HG03064 (cell line): Measurements from ENCODE around the gene TMEM192.
"Not testable (repeated sequence)": the region's sequence is repeated elsewhere in the genome, so short reads cannot be mapped to it uniquely, and the experiment has no call there.

Experiments used
- ATAC-seq: cut with Tn5 transposase; IDR thresholded peaks from one replicate; pipeline ENCODE4 v1.9.1; 2021; ENCODE audit warnings: low read depth; ENCODE audit not compliant: unreplicated experiment

TMEM192 gene

DNA sequence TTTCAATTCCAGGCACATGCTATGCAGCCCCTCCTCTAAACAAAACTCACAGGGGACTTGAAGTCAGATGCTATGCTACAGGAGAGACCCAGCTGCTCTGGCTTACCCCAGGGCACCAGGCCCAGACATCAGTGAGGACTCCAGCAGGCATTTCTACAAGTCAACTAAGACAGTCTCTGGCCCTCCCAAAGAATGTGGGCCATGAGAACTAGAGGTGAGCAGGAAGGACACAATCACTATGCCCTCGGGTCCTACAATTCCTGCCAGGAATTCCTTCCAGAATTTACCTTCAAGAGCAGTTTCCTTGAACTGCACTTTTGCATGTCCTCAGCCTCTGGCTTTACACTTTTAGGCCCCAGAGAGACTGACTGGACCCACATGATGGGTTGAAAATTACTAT lies 17.4 kb downstream of the TMEM192 start:
- no peak for ATAC-seq

DNA sequence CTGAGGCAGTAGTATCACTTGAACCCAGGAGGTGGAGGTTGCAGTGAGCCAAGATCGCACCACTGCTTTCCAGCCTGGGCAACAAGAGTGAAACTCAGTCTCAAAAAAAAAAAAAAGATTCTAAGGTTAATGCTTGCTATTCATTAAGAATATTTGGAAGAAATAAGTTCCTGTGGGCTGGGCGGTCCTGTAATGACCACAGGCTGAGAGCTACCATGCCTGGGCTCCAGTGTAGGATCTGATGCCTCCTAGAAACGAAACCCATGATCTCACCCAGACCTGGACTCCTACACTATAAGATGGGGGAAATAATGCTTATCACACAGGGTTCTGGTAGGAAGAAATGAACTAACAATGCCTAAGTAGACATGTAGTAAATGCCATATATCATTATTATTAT lies 17.8 kb downstream of the TMEM192 start:
- ATAC-seq, result no peak

DNA sequence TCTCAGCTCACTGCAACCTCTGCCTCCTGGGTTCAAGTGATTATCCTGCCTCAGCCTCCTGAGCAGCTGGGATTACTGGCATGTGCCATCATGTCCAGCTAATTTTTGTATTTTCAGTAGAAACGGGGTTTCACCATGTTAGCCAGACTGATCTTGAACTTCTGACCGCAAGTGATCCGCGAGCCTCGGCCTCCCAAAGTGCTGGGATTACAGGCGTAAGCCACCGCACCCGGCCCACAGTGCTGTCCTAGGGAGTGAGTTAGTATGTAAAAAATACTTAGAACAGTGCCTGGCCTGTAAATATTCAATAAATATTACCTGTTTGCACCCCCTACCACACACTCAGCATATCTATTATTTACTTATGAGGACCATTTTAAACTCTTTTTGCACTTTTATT lies 20.5 kb downstream of the TMEM192 start:
- not testable (repeated sequence) for ATAC-seq

DNA sequence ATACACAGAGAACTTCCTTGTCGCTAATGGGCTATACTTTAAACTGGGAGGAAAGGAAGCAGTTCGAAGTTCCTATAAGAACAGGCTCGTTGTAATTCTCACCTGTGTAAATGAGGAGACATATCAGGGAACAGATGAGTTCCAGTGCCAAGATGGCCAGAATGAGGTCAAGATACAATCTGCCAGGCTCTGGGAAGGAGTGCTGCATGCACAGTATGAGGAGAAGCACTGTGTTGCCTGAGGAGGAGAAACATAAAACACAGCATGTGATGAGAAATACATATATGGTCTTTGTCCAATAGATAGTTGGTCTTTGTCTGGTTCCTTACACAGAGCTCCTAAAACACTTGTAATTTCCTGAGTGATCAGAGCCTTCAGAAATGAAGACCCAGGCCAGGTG lies 24.3 kb downstream of the TMEM192 start:
- no peak for ATAC-seq

- ATAC-seq, result no peak
Observed at GRCh38 chr4:165085946-165086345, 26.7 kb downstream of the TMEM192 start.

DNA sequence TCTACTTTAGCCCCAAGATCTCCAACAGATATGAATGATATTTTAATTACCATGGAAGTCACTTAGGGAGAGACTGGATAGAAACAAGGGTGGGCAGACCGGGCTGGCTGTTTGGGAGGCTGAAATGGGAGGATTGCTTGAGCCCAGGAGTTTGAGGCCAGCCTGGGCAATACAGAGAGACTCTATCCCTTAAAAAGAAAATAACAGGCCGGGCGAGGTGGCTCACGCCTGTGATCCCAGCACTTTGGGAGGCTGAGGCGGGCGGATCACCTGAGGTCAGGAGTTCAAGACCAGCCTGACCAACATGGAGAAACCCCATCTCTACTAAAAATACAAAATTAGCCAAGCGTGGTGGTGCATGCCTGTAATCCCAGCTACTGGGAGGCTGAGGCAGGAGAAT lies 27.9 kb downstream of the TMEM192 start:
- not testable (repeated sequence) for ATAC-seq

GRCh38 chr4:165079476-165079875 lies 33.2 kb downstream of the TMEM192 start:
- ATAC-seq, result no peak

- ATAC-seq, result no peak
Observed at GRCh38 chr4:165077034-165077578, 35.6 kb downstream of the TMEM192 start.

DNA sequence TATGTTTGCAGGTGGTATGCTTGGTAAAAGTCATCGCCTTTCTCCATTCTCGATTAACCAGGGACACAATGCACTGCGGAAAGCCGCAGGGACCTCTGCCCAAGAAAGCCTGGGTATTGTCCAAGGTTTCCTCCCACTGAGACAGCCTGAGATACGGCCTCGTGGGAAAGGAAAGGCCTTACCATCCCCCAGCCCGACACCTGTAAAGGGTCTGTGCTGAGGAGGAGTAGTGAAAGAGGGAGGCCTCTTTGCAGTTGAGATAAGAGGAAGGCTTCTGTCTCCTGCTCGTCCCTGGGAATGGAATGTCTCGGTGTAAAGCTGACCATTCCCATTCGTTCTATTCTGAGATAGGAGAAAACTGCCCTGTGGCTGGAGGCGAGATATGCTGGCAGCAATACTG lies 39.3 kb downstream of the TMEM192 start:
- not testable (repeated sequence) for ATAC-seq

- no peak for ATAC-seq
Observed at GRCh38 chr4:165070560-165070959, 42.1 kb downstream of the TMEM192 start.

- no peak for ATAC-seq
Observed at GRCh38 chr4:165060938-165061337, 51.7 kb downstream of the TMEM192 start.

DNA sequence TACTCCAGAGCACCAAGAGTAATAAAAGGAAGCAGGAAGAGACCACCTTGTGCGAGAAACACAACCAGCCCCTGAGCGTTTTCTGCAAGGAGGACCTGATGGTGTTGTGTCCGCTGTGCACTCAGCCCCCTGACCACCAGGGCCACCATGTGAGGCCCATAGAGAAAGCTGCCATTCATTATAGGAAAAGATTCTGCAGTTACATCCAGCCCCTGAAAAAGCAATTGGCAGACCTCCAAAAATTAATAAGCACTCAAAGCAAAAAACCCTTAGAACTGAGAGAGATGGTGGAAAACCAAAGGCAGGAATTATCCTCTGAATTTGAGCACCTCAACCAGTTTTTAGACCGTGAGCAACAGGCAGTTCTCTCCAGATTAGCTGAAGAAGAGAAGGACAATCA lies 53.3 kb downstream of the TMEM192 start:
- no peak for ATAC-seq

DNA sequence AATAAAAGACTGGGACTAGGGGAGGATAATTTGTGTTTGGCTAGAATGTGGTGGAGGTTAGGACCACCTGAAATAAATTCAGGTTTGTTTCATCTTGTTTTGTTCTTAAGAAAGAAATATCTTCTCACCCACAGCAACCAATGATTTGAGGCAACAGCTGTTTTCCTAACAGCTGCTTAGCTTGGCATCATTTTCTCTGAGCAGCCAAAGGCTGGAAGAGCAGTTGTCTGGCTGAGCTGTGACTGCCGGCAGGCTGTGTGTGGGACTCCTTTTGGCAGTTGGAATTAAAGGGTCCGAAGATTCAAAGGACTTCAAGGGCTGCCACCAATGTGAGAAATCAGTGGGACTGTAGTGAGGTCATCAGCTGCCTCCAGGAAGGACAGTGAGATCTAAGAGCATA lies 54.0 kb downstream of the TMEM192 start:
- no peak for ATAC-seq

DNA sequence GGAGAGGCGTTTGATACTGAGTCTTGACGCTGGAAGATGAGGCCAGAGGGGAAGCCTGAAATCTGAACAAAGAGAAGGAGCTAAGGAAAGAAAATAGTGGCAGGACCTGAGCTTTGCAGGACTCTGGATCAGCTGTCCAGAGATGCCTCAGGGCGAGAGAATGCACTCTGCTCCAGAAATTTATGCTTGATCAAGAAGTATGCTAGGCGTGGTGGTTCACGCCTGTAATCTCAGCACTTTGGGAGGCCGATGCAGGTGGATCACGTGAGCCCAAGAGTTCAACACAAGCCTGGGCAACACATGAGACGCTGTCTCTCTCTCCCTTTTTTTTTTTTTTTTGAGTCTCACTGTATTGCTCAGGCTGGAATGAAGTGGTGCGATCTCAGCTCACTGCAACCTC lies 57.1 kb downstream of the TMEM192 start:
- ATAC-seq, result no peak

DNA sequence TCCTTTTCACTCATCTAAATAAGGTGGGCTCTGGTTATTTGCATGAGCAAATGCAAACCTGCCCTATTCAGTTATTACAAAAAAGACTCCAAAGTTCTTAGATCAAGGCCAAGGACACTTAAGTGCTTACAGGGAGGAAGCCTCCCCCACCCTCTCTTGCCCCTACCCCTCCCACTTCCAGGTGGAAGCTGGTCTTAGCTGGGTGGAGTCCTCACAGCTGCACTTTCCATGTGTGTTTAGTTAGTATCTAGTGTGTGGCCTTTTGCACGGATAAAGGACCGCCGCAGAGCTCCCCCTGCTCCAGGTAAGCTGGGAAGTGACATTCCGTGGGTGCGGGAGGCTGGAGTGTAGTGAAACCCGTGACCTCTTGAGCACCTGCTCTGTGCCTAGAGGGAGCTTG lies 59.0 kb downstream of the TMEM192 start, which contains the start of gene TRIM75:
Gene TRIM75 (plus strand): TSS at position 222 of the 400 bp plus-strand sequence. CDS start 5,282 bp downstream, outside the sequence.
- no peak for ATAC-seq

GRCh38 chr4:165052627-165053026 lies 60.0 kb downstream of the TMEM192 start:
- no peak for ATAC-seq

DNA sequence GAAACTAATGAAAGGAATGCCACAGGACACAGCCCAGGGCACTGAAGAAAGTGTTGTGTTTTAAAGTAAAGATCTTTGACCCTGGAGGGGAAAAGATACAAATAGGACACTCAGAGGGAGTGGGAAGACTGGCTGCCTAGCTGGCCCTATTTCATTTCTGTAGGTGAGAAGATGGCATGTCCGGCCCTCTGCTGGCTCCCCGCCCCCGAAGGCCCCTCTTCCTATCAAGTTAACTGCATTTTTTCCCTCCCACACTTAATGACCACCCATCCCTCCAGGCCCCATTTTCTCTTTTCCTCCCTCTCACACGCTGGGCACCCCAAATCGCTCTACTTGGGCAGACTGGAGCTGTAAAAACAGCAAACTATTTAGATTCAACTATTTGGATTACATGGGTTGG lies 64.5 kb downstream of the TMEM192 start:
- ATAC-seq, result no peak

- no peak for ATAC-seq
Observed at GRCh38 chr4:165031436-165032211, 81.0 kb downstream of the TMEM192 start, which contains the start of gene TRIM60. Gene TRIM60, plus strand, starts transcription at chr4:165031999. Its CDS starts 8,074 bp downstream, at chr4:165040073.

GRCh38 chr4:165027762-165028402 lies 84.8 kb downstream of the TMEM192 start:
- no peak for ATAC-seq

- not testable (repeated sequence) for ATAC-seq
Observed at GRCh38 chr4:165025782-165026181, 86.9 kb downstream of the TMEM192 start.
